Vagina (tissue), 2 donors: ENCODE results near the gene SLC35G6. TPM values are rescaled to one million over a fixed set of nuclear protein-coding genes. Genes with fewer than 3 reads are reported as not detected.

ENCODE experiments used
- DNase-seq, 2 donors: peaks; one replicate each; pipeline ENCODE4 v3.0.0-alpha.2; 2017; ENCODE audit errors: extremely low spot score in 2 of 2
- H3K27ac ChIP-seq: fragments of 200-600 bp; sonication (generic); one replicate; pipeline ENCODE4 v1.5.1; 2019
- H3K27me3 ChIP-seq: fragments of 200-600 bp; sonication (generic); one replicate; pipeline ENCODE4 v1.5.1; 2019
- H3K36me3 ChIP-seq, 2 donors: fragments of 200-600 bp; sonication (generic); one replicate each; pipeline ENCODE4 v1.5.1; 2017 to 2019
- H3K4me1 ChIP-seq: fragments of 200-600 bp; sonication (generic); one replicate; pipeline ENCODE4 v1.5.1; 2019
- H3K4me3 ChIP-seq, 2 donors: fragments of 200-600 bp; sonication (generic); 1 replicate in 1 of 2; 2 replicates in 1 of 2; pipeline ENCODE4 v1.5.1; 2016 to 2019
- H3K9me3 ChIP-seq: fragments of 200-600 bp; sonication (generic); one replicate; pipeline ENCODE4 v1.5.1; 2019
- CTCF ChIP-seq, 3 experiments: fragments of 450-650 bp in 2 of 3; fragments of 200-600 bp in 1 of 3; sonication (generic) in 1 of 3; IDR thresholded peaks; one replicate each; pipeline ENCODE4 v1.5.1; 2017 to 2019; ENCODE audit warnings: antibody characterized with exemption in 3 of 3, mild to moderate bottlenecking in 2 of 3, moderate library complexity in 2 of 3
- POLR2A ChIP-seq, 2 donors: fragments of 450-650 bp; IDR thresholded peaks; one replicate each; pipeline ENCODE4 v1.6.1; 2017; ENCODE audit warnings: antibody characterized with exemption in 2 of 2, mild to moderate bottlenecking in 2 of 2, moderate library complexity in 2 of 2
- POLR2AphosphoS5 ChIP-seq, 2 donors: sonication (generic); formaldehyde crosslinking; IDR thresholded peaks; one replicate each; pipeline ENCODE4 v1.9.0; 2017; ENCODE audit warnings: antibody characterized with exemption in 2 of 2, mild to moderate bottlenecking in 2 of 2, low read depth in 1 of 2; ENCODE audit not compliant: insufficient read depth in 1 of 2
- intact Hi-C: fragments of 100-400 bp; cut with DNase I; formaldehyde crosslinking; loops from one replicate; pipeline ENCODE4 v1.15.1; 2023
- total RNA-seq: library from RNA; depleted of rRNA; stranded (reverse); fragments of >200 nt; gene quantifications from one replicate; pipeline ENCODE4 v1.2.3, GENCODE V29; 2016

The SLC35G6 gene
- total RNA-seq, 1 donor from 2014 or later: not detected

GRCh38 chr17:7511108-7511507 lies 29.9 kb downstream of the SLC35G6 start:
- Histone ChIP-seq H3K4me1 (peaks cover 5% of the 10 kb centered on the region), H3K4me3 (no peak overlapping the region), H3K27me3 (no peaks in the 10 kb centered on the region), H3K36me3 (peaks cover 2 to 84% of the 10 kb centered on the region in 2 donors), H3K27ac (no peak overlapping the region), H3K9me3 (no peaks in the 10 kb centered on the region)
- no peak for DNase-seq
- no peak for TF ChIP-seq CTCF (IDR thresholded peaks at IDR 0.05)
- no peak for TF ChIP-seq POLR2AphosphoS5 (IDR thresholded peaks at IDR 0.05; ENCODE audit: insufficient read depth in 1 of 2, low read depth in 1 of 2)
- no peak for TF ChIP-seq POLR2A (IDR thresholded peaks at IDR 0.05)
- intact Hi-C loops: no loop called here

- Histone ChIP-seq H3K27me3 (no peaks in the 10 kb centered on the region), H3K27ac (no peak overlapping the region), H3K4me3 (no peak overlapping the region), H3K36me3 (peaks cover 2 to 74% of the 10 kb centered on the region in 2 donors), H3K9me3 (no peaks in the 10 kb centered on the region), H3K4me1 (peaks cover 5% of the 10 kb centered on the region)
- intact Hi-C loops: no loop called here
- TF ChIP-seq POLR2A (IDR thresholded peaks at IDR 0.05) (no peak), POLR2AphosphoS5 (IDR thresholded peaks at IDR 0.05; ENCODE audit: insufficient read depth in 1 of 2, low read depth in 1 of 2) (no peak), CTCF (IDR thresholded peaks at IDR 0.05) (no peak)
- no peak for DNase-seq
Observed at GRCh38 chr17:7512105-7512504, 30.9 kb downstream of the SLC35G6 start.

- H3K4me1 ChIP-seq: peaks cover 5% of the 10 kb centered on the region
- H3K4me3 ChIP-seq: no peak overlapping the region
- no peak for DNase-seq
- peak overlapping the region; percentile 32 for H3K27ac ChIP-seq
- peaks cover 2 to 66% of the 10 kb centered on the region in 2 donors for H3K36me3 ChIP-seq
- no peaks in the 10 kb centered on the region for H3K9me3 ChIP-seq
- intact Hi-C loops: no loop called here
- H3K27me3 ChIP-seq: no peaks in the 10 kb centered on the region
- TF ChIP-seq CTCF (IDR thresholded peaks at IDR 0.05) (no peak), POLR2A (IDR thresholded peaks at IDR 0.05) (no peak), POLR2AphosphoS5 (IDR thresholded peaks at IDR 0.05; ENCODE audit: insufficient read depth in 1 of 2, low read depth in 1 of 2) (no peak)
Observed at GRCh38 chr17:7512824-7513540, 31.7 kb downstream of the SLC35G6 start.

DNA sequence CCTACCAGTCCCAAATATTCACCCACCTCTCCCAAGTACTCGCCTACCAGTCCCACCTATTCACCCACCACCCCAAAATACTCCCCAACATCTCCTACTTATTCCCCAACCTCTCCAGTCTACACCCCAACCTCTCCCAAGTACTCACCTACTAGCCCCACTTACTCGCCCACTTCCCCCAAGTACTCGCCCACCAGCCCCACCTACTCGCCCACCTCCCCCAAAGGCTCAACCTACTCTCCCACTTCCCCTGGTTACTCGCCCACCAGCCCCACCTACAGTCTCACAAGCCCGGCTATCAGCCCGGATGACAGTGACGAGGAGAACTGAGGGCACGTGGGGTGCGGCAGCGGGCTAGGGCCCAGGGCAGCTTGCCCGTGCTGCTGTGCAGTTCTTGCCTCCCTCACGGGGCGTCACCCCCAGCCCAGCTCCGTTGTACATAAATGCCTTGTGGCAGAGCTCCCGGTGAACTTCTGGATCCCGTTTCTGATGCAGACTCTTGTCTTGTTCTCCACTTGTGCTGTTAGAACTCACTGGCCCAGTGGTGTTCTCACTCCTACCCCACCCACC lies 32.7 kb downstream of the SLC35G6 start:
- peaks cover 2 to 56% of the 10 kb centered on the region in 2 donors for H3K36me3 ChIP-seq
- H3K9me3 ChIP-seq: no peaks in the 10 kb centered on the region
- no peak for DNase-seq
- TF ChIP-seq POLR2AphosphoS5 (IDR thresholded peaks at IDR 0.05; ENCODE audit: insufficient read depth in 1 of 2, low read depth in 1 of 2) (no peak), POLR2A (IDR thresholded peaks at IDR 0.05) (no peak), CTCF (IDR thresholded peaks at IDR 0.05) (no peak)
- peak overlapping the region; percentile 32 for H3K27ac ChIP-seq
- H3K4me3 ChIP-seq: no peak overlapping the region
- H3K27me3 ChIP-seq: no peaks in the 10 kb centered on the region
- intact Hi-C loops: no loop called here
- peaks cover 5% of the 10 kb centered on the region for H3K4me1 ChIP-seq
